MG63 (cell line): ENCODE data around the gene BMERB1. TPM values are rescaled to one million over a fixed set of nuclear protein-coding genes. Genes with fewer than 3 reads are reported as not detected.
"Not testable (repeated sequence)": the region's sequence is repeated elsewhere in the genome, so short reads cannot be mapped to it uniquely, and the experiment has no call there.

Experiments
- DNase-seq: peaks from one replicate; pipeline ENCODE4 v3.0.0-alpha.2; 2020
- H3K27me3 ChIP-seq: fragments of 250-450 bp; sonication (Bioruptor Pico); 2 replicates; pipeline ENCODE4 v1.5.1; 2020; ENCODE audit warnings: mild to moderate bottlenecking, moderate library complexity
- H3K36me3 ChIP-seq: fragments of 250-450 bp; sonication (Bioruptor Pico); 2 replicates; pipeline ENCODE4 v1.5.1; 2020; ENCODE audit warnings: mild to moderate bottlenecking, moderate library complexity
- H3K4me3 ChIP-seq: fragments of 250-450 bp; sonication (Bioruptor Pico); 2 replicates; pipeline ENCODE4 v1.5.1; 2020; ENCODE audit warnings: mild to moderate bottlenecking, moderate library complexity
- H3K9me3 ChIP-seq: fragments of 250-450 bp; sonication (Bioruptor Pico); 2 replicates; pipeline ENCODE4 v1.5.1; 2020; ENCODE audit warnings: mild to moderate bottlenecking, moderate library complexity
- total RNA-seq: library from RNA; depleted of rRNA; stranded (reverse); fragments of >200 nt; shearing (Covaris generic); gene quantifications from 2 replicates; pipeline ENCODE4 v1.2.3, GENCODE V29; 2014; ENCODE audit warnings: low replicate concordance

BMERB1 gene
- total RNA-seq, 1 experiment from 2014 or later = 16.9 TPM

GRCh38 chr16:15599303-15600070 lies 165.1 kb downstream of the BMERB1 start:
- DNase-seq = no peak
- Histone ChIP-seq H3K27me3 (no peaks in the 10 kb centered on the region), H3K4me3 (no peak overlapping the region), H3K36me3 (peaks cover 72% of the 10 kb centered on the region), H3K9me3 (no peaks in the 10 kb centered on the region)

GRCh38 chr16:15601212-15601879 lies 167.0 kb downstream of the BMERB1 start:
- H3K9me3 ChIP-seq = no peaks in the 10 kb centered on the region
- H3K36me3 ChIP-seq = peaks cover 70% of the 10 kb centered on the region
- H3K27me3 ChIP-seq = no peaks in the 10 kb centered on the region
- no peak overlapping the region for H3K4me3 ChIP-seq
- DNase-seq = no peak

GRCh38 chr16:15602285-15603044 lies 168.1 kb downstream of the BMERB1 start:
- no peak overlapping the region for H3K4me3 ChIP-seq
- no peak for DNase-seq
- H3K36me3 ChIP-seq = peaks cover 68% of the 10 kb centered on the region
- no peaks in the 10 kb centered on the region for H3K9me3 ChIP-seq
- no peaks in the 10 kb centered on the region for H3K27me3 ChIP-seq

- H3K9me3 ChIP-seq = no peaks in the 10 kb centered on the region; the same call in 1 of the 2 replicates
- peak; percentile 23 for DNase-seq
- H3K27me3 ChIP-seq = no peaks in the 10 kb centered on the region
- H3K36me3 ChIP-seq = peaks cover 78% of the 10 kb centered on the region
- no peak overlapping the region for H3K4me3 ChIP-seq
Measured at GRCh38 chr16:15604460-15605440, 170.4 kb downstream of the BMERB1 start.

DNA sequence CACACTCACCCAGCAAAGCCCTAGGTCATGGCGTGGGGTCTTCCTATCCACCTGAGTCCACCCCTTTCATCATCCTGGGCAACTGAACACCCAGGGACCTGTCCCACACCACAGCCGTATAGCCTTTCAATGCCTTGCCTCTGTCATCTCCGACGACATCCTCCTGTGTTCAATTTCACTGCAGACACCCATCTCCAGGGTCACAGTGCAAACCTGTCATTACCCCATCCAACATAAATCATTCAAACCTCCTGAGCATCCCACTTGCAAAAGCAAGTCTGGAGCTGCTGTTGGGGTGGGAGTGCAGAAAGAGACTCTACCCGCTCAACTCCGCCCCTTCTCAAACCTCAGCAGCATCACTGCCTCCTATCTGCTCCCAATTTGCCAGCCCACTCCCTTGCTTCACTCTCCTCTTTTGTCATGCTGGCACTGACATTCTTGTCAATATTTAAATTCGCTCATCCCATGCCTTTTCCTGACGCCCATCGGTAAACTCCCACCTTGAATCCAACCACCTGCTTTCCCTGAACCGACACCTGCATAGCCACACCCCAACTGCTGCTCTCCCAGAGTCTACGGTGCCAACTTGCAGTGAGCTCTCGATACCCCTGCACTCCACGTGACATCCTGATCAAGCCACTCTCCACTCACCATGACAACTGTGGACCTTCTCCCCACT lies 171.6 kb downstream of the BMERB1 start:
- peaks cover 80% of the 10 kb centered on the region for H3K36me3 ChIP-seq
- no peak overlapping the region for H3K4me3 ChIP-seq
- H3K27me3 ChIP-seq = no peaks in the 10 kb centered on the region
- DNase-seq = no peak
- no peaks in the 10 kb centered on the region; the same call in 1 of the 2 replicates for H3K9me3 ChIP-seq

DNA sequence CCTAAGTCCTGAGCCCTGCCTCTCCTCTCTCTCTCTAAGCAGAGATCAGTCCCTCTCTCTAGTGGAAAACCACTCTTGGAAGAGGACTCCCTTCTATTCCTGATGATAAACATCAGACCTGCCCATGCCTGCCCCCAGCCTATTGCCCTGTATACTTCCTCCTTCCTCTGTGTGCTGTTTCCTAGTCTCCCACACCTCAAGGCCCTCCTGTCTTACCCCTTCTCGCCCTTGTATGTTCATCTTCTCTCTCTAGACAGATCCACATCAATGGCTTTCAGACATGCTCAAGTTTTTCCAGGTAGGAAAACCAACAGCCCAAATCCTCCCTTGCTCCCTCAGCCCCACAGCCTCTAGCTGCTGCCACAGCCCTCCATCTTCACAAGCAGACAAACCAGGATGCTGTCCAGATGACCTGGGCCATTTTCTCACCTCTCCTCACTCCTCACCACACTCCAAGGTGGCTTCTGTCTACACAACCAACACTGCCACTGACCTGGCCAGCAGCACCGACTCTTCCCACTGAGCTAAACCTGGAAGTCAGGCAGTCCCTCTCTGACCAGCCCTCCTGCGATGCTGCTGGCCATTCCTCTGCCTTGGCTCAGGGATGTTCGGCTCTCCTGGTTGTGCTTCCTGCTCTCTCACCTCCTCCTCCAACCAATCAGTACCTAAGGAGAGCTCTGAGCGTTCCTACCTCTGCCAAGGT lies 172.3 kb downstream of the BMERB1 start:
- H3K27me3 ChIP-seq = no peaks in the 10 kb centered on the region
- H3K4me3 ChIP-seq = no peak overlapping the region
- no peak for DNase-seq
- no peaks in the 10 kb centered on the region; the same call in 1 of the 2 replicates for H3K9me3 ChIP-seq
- H3K36me3 ChIP-seq = peaks cover 78% of the 10 kb centered on the region

GRCh38 chr16:15607221-15607699 lies 172.9 kb downstream of the BMERB1 start:
- not testable (repeated sequence) for DNase-seq, H3K9me3 ChIP-seq, H3K27me3 ChIP-seq, H3K4me3 ChIP-seq
- peaks cover 78% of the 10 kb centered on the region for H3K36me3 ChIP-seq

DNA sequence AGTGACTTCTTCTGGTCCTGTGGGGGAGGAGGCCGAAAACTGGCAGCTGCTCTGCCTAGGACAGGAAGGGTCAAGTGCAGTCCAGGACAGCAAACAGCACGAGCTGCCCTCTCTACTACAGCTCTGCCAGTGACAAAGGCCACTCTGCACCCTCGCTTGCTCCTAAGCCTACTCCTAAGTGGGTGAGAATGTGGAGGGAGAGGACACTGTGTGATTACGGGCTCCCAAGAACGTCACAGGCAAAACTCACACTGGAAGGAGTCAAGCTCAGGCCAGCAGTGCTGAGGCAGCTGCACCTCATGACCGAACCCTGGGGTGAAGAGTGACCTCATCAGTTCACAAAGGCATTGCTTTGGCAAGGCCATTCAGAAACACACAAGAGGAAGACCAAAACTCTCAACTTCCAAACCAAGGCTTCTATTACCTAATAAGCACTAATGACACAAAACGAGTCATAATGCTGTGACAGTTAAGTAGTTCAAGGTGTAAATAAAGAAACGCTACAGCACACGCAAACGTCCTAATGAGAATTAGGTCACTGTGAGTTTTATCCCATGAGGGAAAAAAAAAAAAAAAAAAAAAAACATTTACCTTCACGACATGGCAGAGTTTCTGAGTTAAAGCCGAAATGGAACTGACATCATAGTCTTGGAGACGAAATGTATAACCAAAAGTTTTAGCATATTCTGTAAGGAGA lies 173.5 kb downstream of the BMERB1 start:
- H3K9me3 ChIP-seq = no peaks in the 10 kb centered on the region; the same call in 1 of the 2 replicates
- H3K4me3 ChIP-seq = no peak overlapping the region
- H3K27me3 ChIP-seq = no peaks in the 10 kb centered on the region
- peaks cover 78% of the 10 kb centered on the region for H3K36me3 ChIP-seq
- DNase-seq = peak; percentile 61

DNA sequence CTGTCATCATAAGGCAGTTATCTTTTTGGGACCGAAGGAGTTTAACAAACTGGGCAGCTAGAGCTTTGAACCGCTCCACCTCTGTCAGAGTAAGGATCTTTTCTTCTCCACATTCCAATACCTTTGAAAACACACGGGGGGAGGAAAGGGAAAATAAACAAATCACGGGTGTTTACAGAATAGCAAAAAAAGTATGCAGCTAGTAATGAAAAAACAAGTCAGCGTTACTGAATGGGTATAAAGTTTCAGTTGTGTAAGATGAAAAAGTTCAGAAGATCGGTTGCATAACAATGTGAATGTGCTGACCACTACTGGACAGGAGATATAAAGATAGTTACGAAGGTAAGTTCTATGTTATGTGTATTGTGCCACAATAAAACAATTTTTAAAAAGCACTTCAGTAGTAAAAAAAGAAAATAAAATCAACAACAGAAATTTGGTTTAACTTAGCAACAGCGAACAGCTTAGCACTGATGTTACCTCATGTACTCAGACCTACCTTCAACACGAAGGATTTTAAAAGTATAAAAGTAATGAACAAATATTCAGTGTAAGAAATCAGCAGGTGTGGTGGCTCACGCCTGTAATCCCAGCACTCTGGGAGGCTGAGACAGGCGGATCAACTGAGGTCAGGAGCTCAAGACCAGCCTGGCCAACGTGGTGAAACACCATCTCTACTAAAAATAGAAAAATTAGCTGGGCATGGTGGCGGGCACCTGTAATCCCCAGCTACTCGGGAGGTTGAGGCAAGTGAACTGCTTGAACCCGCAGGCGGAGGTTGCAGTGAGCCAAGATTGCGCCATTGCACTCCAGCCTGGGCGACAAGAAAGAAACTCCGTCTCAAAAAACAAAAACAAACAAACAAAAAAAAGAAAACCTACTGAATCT lies 174.3 kb downstream of the BMERB1 start:
- no peaks in the 10 kb centered on the region; the same call in 1 of the 2 replicates for H3K9me3 ChIP-seq
- no peaks in the 10 kb centered on the region for H3K27me3 ChIP-seq
- no peak overlapping the region for H3K4me3 ChIP-seq
- DNase-seq = no peak
- peaks cover 75% of the 10 kb centered on the region for H3K36me3 ChIP-seq

DNA sequence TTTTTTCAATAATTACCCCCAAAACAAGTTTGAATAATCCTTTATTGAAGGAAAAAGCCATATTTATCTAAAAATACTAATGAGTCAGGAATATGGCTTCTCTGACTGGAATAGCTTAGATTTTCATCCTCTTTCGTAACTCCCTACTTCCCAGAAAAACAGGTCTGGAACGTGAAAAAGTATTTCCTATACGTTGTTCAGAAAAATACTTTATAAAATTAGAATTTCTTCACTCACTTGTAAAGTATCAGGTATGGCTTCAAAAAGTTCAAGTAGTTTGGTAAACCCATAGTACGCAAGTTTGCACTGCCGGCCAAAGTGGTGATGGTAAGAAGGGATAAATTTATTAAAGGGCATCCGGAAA lies 174.9 kb downstream of the BMERB1 start:
- no peaks in the 10 kb centered on the region; the same call in 1 of the 2 replicates for H3K9me3 ChIP-seq
- no peak overlapping the region for H3K4me3 ChIP-seq
- DNase-seq = no peak
- H3K36me3 ChIP-seq = peaks cover 70% of the 10 kb centered on the region
- no peaks in the 10 kb centered on the region for H3K27me3 ChIP-seq

DNA sequence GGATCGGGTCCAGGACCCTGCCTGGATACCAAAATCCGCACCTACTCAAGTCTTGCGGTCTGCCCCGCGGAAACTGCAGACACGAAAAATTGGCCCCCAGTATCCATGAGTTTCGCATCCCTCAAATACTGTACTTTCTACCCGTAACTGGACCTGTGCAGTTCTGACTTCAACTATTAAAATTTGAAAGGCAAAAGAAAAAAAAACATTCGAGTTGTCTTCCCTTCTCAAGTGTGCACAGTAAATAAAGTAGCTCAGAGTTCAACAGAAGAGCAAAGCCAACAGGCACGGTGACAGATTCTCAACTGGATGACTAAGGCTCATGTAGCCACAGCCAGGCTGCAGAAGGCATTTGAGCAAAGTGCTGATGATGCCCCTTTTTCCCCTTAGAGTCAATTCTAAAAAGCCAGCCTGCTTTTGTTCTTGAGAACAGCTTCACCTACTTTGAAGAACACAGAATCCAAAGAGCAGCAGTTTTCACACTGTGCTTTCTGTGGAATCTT lies 176.0 kb downstream of the BMERB1 start:
- no peaks in the 10 kb centered on the region for H3K27me3 ChIP-seq
- H3K9me3 ChIP-seq = no peaks in the 10 kb centered on the region; the same call in 1 of the 2 replicates
- peaks cover 63% of the 10 kb centered on the region for H3K36me3 ChIP-seq
- H3K4me3 ChIP-seq = no peak overlapping the region
- DNase-seq = peak; percentile 28

DNA sequence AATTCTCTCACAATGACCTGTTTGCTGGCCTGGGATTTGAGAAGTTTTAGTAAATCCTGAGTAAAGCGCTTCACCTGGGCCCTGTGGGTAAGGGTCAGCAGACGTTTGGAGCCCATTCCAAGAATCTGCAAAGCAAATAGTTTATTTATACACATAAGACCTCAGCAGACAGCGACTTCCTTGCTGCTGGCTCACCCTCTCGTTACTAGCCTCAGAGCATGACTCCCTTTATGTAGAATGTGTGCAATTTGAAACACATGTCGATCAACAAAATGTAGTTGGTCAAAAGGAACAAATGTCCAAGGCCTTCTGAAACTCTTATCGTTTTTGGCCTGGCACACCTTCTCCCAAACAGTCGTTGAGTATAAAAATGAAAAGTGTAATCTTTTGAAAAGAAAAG lies 177.2 kb downstream of the BMERB1 start:
- H3K9me3 ChIP-seq = no peaks in the 10 kb centered on the region; the same call in 1 of the 2 replicates
- DNase-seq = no peak
- peaks cover 72% of the 10 kb centered on the region for H3K36me3 ChIP-seq
- no peaks in the 10 kb centered on the region for H3K27me3 ChIP-seq
- H3K4me3 ChIP-seq = no peak overlapping the region

DNA sequence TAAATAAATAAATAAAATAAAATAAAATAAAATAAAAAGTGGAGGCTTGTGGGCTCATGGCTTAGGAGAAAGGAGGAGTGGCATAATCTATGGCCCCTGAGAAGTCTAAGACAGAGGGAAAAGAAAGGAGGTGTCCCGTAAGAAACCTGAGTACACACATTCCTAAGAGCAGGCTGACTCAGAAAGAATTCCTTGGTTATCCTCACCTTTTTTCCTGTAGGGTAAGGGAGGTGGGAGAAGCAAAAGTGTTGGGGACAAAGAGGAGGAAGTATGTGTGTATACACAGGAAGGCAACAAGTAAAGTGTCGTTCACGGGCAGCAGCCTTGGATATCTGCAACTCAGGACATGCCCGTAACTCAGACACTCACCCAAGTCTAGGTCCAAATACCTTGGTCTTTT lies 179.3 kb downstream of the BMERB1 start:
- H3K27me3 ChIP-seq = no peaks in the 10 kb centered on the region
- peaks cover 67% of the 10 kb centered on the region for H3K36me3 ChIP-seq
- no peak overlapping the region for H3K4me3 ChIP-seq
- DNase-seq = no peak
- no peaks in the 10 kb centered on the region for H3K9me3 ChIP-seq
